H1 (cell line): ENCODE measurements around the gene C19orf47. TPM values are rescaled to one million over a fixed set of nuclear protein-coding genes. Genes with fewer than 3 reads are reported as not detected.

ENCODE experiments used
- RXRA ChIP-seq: IDR thresholded peaks from 2 replicates; pipeline ENCODE4 v1.6.1; 2011; ENCODE audit warnings: low read depth, mild to moderate bottlenecking, low read length, moderate library complexity; ENCODE audit not compliant: insufficient read depth
- polyA plus RNA-seq, 7 experiments: library from polyadenylated mRNA; depleted of rRNA in 3 of 7; stranded (reverse) in 5 of 7; unstranded in 2 of 7; fragments of >200 nt in 5 of 7; fragments of 200-250 nt in 2 of 7; gene quantifications; 1 replicate in 5 of 7; 2 replicates in 1 of 7; 4 replicates in 1 of 7; pipeline versions ENCODE4 v1.2.1 to v1.2.3, GENCODE V29; 2011 to 2013; ENCODE audit warnings: missing spikeins in 2 of 7, mixed read lengths in 2 of 7
- total RNA-seq: library from RNA; stranded (reverse); fragmentation: NEBNext Ultra II Directional; extraction: Animal tissue kit (Norgen Biotek cat#: 25700); gene quantifications from 2 replicates; pipeline ENCODE4 v1.2.1, GENCODE V29; 2021

The C19orf47 gene
- total and polyA plus RNA-seq, 2 of the 8 experiments (the other 6 are each of a cell fraction or from before 2014, with no cell fraction given): 17.8 to 27.3 TPM

- no peak for TF ChIP-seq RXRA
Measured at GRCh38 chr19:40344422-40344821, 3.8 kb downstream of the C19orf47 start (continued).
